ENCODE data around the gene PTH2. TPM values are rescaled to one million over a fixed set of nuclear protein-coding genes. Genes with fewer than 3 reads are reported as not detected.

Gene PTH2
- total RNA-seq, 4 donors from 2014 or later, result not detected

DNA sequence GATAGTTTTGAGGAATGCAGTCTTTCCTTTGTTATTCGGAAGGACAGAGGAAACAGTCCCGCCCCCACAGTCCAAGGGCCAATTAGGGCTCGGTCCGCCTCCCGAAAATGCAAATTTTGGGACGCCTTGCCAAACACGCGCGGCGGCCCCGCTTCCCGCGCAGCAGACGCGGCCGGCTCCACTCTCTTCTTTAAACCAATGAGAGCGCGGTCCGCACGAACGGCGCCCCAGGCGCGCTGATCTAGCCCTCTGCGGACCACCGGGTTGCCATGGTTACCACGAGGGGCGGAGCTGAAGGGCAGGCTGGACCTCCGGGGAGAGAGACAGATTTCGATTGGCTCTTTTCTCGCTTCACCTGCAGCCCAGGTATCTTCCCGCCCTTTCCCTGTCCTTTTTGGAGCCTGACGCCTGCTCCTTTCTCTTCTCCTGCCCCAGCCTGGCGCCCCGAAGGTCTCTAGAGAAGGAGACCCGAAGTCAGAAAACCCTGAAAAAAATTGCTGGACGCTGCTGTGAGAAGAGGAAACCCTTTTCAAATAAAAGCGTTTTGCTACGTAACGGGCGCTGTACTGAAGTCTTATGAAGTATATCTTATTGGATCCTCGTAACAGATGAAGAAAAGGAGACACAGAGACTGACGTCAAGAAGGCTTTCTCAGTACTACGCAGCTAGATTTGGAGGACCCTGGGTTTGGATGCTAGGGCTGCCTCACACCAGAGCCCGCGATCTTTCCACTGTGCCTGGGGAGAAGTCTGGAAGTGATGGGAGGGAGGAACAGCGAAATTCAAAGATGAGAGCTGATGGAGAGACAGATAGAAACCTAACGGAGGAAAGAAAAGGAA is 2.0 kb downstream of the PTH2 start:
- H3K4me3 ChIP-seq, result no peak overlapping the region
- peak in 1 of 2 donors; percentile 52 for DNase-seq
- TF ChIP-seq POLR2A (IDR thresholded peaks at IDR 0.05), result no peak
- TF ChIP-seq, protein P1, sequence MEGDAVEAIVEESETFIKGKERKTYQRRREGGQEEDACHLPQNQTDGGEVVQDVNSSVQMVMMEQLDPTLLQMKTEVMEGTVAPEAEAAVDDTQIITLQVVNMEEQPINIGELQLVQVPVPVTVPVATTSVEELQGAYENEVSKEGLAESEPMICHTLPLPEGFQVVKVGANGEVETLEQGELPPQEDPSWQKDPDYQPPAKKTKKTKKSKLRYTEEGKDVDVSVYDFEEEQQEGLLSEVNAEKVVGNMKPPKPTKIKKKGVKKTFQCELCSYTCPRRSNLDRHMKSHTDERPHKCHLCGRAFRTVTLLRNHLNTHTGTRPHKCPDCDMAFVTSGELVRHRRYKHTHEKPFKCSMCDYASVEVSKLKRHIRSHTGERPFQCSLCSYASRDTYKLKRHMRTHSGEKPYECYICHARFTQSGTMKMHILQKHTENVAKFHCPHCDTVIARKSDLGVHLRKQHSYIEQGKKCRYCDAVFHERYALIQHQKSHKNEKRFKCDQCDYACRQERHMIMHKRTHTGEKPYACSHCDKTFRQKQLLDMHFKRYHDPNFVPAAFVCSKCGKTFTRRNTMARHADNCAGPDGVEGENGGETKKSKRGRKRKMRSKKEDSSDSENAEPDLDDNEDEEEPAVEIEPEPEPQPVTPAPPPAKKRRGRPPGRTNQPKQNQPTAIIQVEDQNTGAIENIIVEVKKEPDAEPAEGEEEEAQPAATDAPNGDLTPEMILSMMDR (IDR thresholded peaks at IDR 0.05), result no peak
- H3K27me3 ChIP-seq, result peaks cover 31 to 56% of the 10 kb centered on the region in 2 donors
- intact Hi-C loops (cut with DNase I; ENCODE audit: low total_unique reads), result no loop called here
- H3K36me3 ChIP-seq, result no peaks in the 10 kb centered on the region
- H3K27ac ChIP-seq, result no peak overlapping the region
- peaks cover 0 to 17% of the 10 kb centered on the region in 2 donors for H3K4me1 ChIP-seq
- H3K9me3 ChIP-seq, result no peaks in the 10 kb centered on the region

- Histone ChIP-seq H3K4me1 (peaks cover 0 to 17% of the 10 kb centered on the region in 2 donors), H3K4me3 (no peak overlapping the region), H3K9me3 (no peaks in the 10 kb centered on the region), H3K27ac (no peak overlapping the region), H3K36me3 (no peaks in the 10 kb centered on the region), H3K27me3 (peaks cover 31 to 46% of the 10 kb centered on the region in 2 donors)
- no peak for DNase-seq
- intact Hi-C loops (cut with DNase I; ENCODE audit: low total_unique reads), result no loop called here
- TF ChIP-seq, protein P1 (IDR thresholded peaks at IDR 0.05), result no peak
- no peak for TF ChIP-seq POLR2A (IDR thresholded peaks at IDR 0.05)
Measured at GRCh38 chr19:49420227-49420626, 3.0 kb downstream of the PTH2 start.

DNA sequence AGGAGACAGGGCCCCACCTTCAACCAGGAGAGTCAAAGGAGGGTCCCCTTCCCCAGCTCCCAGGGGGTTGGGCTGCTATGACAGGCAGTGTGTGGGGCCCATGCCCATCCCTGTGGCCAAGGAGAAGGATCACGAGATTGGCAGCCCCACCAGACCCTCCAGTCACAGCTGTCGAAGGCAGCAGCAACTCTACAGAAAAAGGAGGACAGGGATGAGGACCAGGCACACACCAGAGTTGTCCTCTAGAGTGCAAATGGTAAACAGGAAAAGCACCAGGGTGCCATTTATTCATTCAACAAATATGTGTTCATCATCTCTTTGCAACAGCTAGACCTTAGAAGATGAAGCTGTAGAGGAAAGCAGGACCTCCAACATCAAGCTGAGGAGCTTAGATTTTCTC is 4.1 kb downstream of the PTH2 start:
- TF ChIP-seq, protein P1 (IDR thresholded peaks at IDR 0.05), result no peak
- no peak for TF ChIP-seq POLR2A (IDR thresholded peaks at IDR 0.05)
- Histone ChIP-seq H3K4me1 (peaks cover 0 to 17% of the 10 kb centered on the region in 2 donors), H3K9me3 (no peaks in the 10 kb centered on the region), H3K27ac (no peak overlapping the region), H3K4me3 (no peak overlapping the region), H3K36me3 (no peaks in the 10 kb centered on the region), H3K27me3 (peaks cover 31 to 36% of the 10 kb centered on the region in 2 donors)
- intact Hi-C loops (cut with DNase I; ENCODE audit: low total_unique reads), result no loop called here
- DNase-seq, result no peak

DNA sequence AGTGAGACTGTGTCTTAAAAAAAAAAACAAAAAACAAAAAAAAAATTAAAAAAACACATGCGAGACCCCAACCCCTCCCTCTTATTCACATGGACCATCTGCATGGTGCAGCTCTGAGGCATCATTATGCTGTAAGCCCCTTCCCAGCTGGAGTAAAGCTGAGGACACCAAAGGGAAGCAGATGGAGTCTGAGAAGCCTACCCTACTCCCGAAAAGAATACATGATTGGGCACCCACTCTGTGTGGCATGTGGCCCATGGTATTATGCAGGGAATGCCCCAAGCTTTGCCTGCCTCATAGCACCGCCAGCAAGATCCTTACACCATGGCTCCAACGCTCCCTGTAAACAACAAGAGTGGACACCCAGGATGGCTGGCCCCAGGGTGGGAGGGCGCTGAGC is 4.7 kb downstream of the PTH2 start:
- H3K27me3 ChIP-seq, result peaks cover 29 to 31% of the 10 kb centered on the region in 2 donors

DNA sequence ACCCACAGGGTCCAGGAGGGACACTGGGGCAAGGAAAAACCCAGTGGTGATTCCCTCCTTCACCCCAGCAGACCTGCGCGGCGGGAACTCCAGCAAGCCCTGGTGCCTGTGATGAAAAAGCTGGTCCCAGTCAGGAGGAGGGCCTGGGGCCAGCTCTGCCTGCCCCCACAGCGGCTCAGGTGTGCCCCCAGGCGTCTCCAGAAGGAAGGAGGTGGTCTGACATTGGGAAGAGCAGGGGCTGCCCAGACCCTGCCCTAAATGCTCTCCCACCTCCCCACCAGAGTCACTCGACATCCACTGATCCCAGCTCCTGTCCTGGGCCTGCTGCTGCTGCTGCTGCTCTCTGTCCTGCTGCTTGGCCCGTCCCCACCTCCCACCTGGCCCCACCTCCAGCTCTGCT is 6.2 kb downstream of the PTH2 start:
- Histone ChIP-seq H3K4me1 (peaks cover 0 to 8% of the 10 kb centered on the region in 2 donors), H3K27ac (no peak overlapping the region), H3K9me3 (no peaks in the 10 kb centered on the region), H3K36me3 (no peaks in the 10 kb centered on the region), H3K4me3 (no peak overlapping the region), H3K27me3 (peaks cover 15 to 19% of the 10 kb centered on the region in 2 donors)
- intact Hi-C loops (cut with DNase I; ENCODE audit: low total_unique reads), result no loop called here
- TF ChIP-seq, protein P1 (IDR thresholded peaks at IDR 0.05), result no peak
- no peak for TF ChIP-seq POLR2A (IDR thresholded peaks at IDR 0.05)
- DNase-seq, result no peak

More for the DNA sequence above, 4.7 kb downstream of the PTH2 start:
- no peak for TF ChIP-seq POLR2A (IDR thresholded peaks at IDR 0.05)
- TF ChIP-seq, protein P1 (IDR thresholded peaks at IDR 0.05), result no peak
- DNase-seq, result no peak
- no peak overlapping the region for H3K4me3 ChIP-seq
- H3K27ac ChIP-seq, result no peak overlapping the region
- peaks cover 0 to 17% of the 10 kb centered on the region in 2 donors for H3K4me1 ChIP-seq
- no peaks in the 10 kb centered on the region for H3K36me3 ChIP-seq
- intact Hi-C loops (cut with DNase I; ENCODE audit: low total_unique reads), result no loop called here
- H3K9me3 ChIP-seq, result no peaks in the 10 kb centered on the region

All from uterus (tissue), 4 donors.